OCI-LY1 (cell line): ENCODE data around the gene TRPC5OS.

Experiments
- CTCF ChIP-seq: fragments of 200-600 bp; sonication (generic), shearing (Covaris generic); IDR thresholded peaks from 2 replicates; pipeline ENCODE4 v1.5.1; 2017; ENCODE audit warnings: mild to moderate bottlenecking, antibody characterized with exemption, low read length, moderate library complexity, mixed read lengths
- EZH2 ChIP-seq: fragments of 200-600 bp; sonication (generic), shearing (Covaris generic); IDR thresholded peaks from 2 replicates; pipeline ENCODE4 v1.8.0; 2017; ENCODE audit warnings: borderline replicate concordance, mixed run types, mild to moderate bottlenecking, antibody characterized with exemption, low read length, moderate library complexity, mixed read lengths

GRCh38 chrX:111861605-111862004 lies 14.4 kb upstream of the TRPC5OS start:
- no peak for TF ChIP-seq EZH2
- TF ChIP-seq CTCF = no peak
